ENCODE measurements around the gene CRB2. TPM values are rescaled to one million over a fixed set of nuclear protein-coding genes. Genes with fewer than 3 reads are reported as not detected.

CRB2 gene
- total and polyA plus RNA-seq, 2 of the 13 experiments (the other 11 are each of a cell fraction or from before 2014, with no cell fraction given): 0.01 to 0.29 TPM

DNA sequence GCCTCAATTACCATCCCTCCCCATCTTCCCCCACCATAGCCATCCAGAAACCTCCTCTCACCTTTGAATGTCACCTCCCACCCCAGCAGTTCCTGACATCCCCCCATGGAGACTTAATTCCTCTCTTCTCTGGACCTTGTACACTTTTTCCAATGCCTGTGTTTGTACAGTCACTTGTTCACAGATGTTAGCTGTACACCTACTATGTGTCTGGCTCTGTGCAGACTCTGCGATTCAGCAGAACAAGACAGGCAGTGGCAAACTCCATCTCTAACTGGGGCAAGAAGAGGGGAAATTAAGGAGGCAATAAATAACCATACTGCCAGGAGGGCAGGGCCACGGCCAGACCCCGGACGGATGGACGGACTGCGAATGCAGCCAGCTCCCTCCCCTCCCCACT, 29.8 kb upstream of the CRB2 start:
- 82% methylated on average over 6 of the region's 6 CpGs for WGBS (ENCODE audit: low lambda C conversion rate)
- ATAC-seq: no peak

DNA sequence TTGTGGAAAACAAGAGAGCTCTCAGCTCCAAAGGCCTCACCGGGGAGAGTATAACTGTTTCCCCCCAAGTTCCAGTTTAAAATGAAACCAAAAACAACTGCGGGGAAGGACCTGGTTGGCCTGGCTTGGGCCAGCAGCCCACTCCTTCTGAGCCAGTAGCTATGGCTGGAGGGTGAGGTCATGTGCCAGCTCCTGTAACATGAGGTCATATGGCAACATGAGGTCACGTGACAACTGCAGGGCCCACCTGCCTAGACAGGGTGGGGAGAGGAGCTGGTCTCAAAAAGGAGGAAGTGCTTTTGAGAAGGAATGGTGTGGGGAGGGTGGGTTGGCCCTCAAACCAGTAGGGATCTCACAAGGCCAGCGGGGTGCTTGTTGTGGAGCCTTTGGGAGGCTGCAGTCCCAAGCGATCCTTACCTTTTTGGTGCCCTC, 29.3 kb upstream of the CRB2 start:
- no peaks in the 10 kb centered on the region for H3K9me3 ChIP-seq (ENCODE audit: low read length)
- ChIA-PET POLR2A (no interaction called here), CTCF (ENCODE audit: low intra/inter-chr PET ratio, low total read pairs) (no interaction called here)
- H3K36me3 ChIP-seq (replicated peaks in 1 of 2; ENCODE audit: control insufficient read depth in 1 of 2, insufficient read depth in 2 of 2, low read length in 2 of 2): no peaks in the 10 kb centered on the region
- H3K4me3 ChIP-seq (replicated peaks in 1 of 3; ENCODE audit: insufficient read depth in 1 of 3, low read depth in 2 of 3, low read length in 3 of 3): no peak overlapping the region; a peak in 1 of 6 replicates
- no peak for ATAC-seq
- intact Hi-C loops (cut with micrococcal nuclease; ENCODE audit: unreplicated experiment): loop anchor here (10.0 kb wide), 2 partner anchors 62 to 242 kb away; partner anchors contain the start of gene STRBP
- DNase-seq (ENCODE audit: low spot score): no peak
- H2AFZ ChIP-seq (ENCODE audit: low read length): no peak overlapping the region
- no peak overlapping the region for H3K9ac ChIP-seq (ENCODE audit: insufficient read depth, low read depth, low read length)
- FAIRE-seq: no peak
- TF ChIP-seq ZBTB21 (CRISPR knock-in tag; IDR thresholded peaks at IDR 0.05) (peak; percentile 71; the same call in 1 of the 2 replicates), ZNF30 (CRISPR knock-in tag; IDR thresholded peaks at IDR 0.05) (no peak), RAD51 (IDR thresholded peaks at IDR 0.05; ENCODE audit: borderline replicate concordance) (peak; percentile 87), ZFP36L2 (CRISPR knock-in tag; IDR thresholded peaks at IDR 0.05) (no peak), ATF7 (IDR thresholded peaks at IDR 0.05) (peak; percentile 33; the same call in 1 of the 2 replicates), ATF7 (CRISPR knock-in tag; IDR thresholded peaks at IDR 0.05) (no peak), ZNF34 (CRISPR knock-in tag; IDR thresholded peaks at IDR 0.05; ENCODE audit: borderline replicate concordance) (no peak), KDM4B (CRISPR knock-in tag; IDR thresholded peaks at IDR 0.05) (no peak), ZC3H4 (CRISPR knock-in tag; IDR thresholded peaks at IDR 0.05; ENCODE audit: borderline replicate concordance) (no peak), ZNF780A (CRISPR knock-in tag; IDR thresholded peaks at IDR 0.05) (no peak), SRY (CRISPR knock-in tag; IDR thresholded peaks at IDR 0.05) (no peak), ZNF329 (CRISPR knock-in tag; IDR thresholded peaks at IDR 0.05; ENCODE audit: low read depth) (no peak)
- TF ChIP-seq, protein P1, sequence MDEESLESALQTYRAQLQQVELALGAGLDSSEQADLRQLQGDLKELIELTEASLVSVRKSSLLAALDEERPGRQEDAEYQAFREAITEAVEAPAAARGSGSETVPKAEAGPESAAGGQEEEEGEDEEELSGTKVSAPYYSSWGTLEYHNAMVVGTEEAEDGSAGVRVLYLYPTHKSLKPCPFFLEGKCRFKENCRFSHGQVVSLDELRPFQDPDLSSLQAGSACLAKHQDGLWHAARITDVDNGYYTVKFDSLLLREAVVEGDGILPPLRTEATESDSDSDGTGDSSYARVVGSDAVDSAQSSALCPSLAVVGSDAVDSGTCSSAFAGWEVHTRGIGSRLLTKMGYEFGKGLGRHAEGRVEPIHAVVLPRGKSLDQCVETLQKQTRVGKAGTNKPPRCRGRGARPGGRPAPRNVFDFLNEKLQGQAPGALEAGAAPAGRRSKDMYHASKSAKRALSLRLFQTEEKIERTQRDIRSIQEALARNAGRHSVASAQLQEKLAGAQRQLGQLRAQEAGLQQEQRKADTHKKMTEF (CRISPR knock-in tag; IDR thresholded peaks at IDR 0.05): no peak
- TF ChIP-seq, protein P2, sequence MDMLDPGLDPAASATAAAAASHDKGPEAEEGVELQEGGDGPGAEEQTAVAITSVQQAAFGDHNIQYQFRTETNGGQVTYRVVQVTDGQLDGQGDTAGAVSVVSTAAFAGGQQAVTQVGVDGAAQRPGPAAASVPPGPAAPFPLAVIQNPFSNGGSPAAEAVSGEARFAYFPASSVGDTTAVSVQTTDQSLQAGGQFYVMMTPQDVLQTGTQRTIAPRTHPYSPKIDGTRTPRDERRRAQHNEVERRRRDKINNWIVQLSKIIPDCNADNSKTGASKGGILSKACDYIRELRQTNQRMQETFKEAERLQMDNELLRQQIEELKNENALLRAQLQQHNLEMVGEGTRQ (IDR thresholded peaks at IDR 0.05; ENCODE audit: low read depth, low read length): peak; percentile 82
- TF ChIP-seq, protein P2 (CRISPR knock-in tag; IDR thresholded peaks at IDR 0.05; ENCODE audit: borderline replicate concordance): peak; percentile 37; the same call in 1 of the 2 replicates
- H3K4me1 ChIP-seq (ENCODE audit: insufficient read depth, low read length): peaks cover 74% of the 10 kb centered on the region
- WGBS (ENCODE audit: low lambda C conversion rate): 75% methylated on average over 5 of the region's 5 CpGs
- H4K20me1 ChIP-seq (ENCODE audit: insufficient read depth, low read length): no peaks in the 10 kb centered on the region
- in situ Hi-C loops (cut with HindIII; ENCODE audit: extremely low pct_ligation_motif_present, low pct_unique_long_range_greater_than_20kb): no loop called here
- H3K4me2 ChIP-seq (ENCODE audit: low read depth, low read length): peak overlapping the region; percentile 75; the same call in 1 of the 2 replicates
- no peaks in the 10 kb centered on the region; a peak in 1 of 5 replicates for H3K27me3 ChIP-seq (ENCODE audit: control insufficient read depth in 1 of 2, insufficient read depth in 2 of 2, low read length in 2 of 2)
- no peaks in the 10 kb centered on the region for H3K79me2 ChIP-seq (ENCODE audit: insufficient read depth, low read length)
- no peak overlapping the region for H3K27ac ChIP-seq (ENCODE audit: extremely low read length, insufficient read depth, low read length)
- BruUV-seq (replicated peaks): no TSS peak

More for the DNA sequence above, 29.8 kb upstream of the CRB2 start:
- Histone ChIP-seq H3K4me1 (ENCODE audit: insufficient read depth, low read length) (peaks cover 79% of the 10 kb centered on the region), H4K20me1 (ENCODE audit: insufficient read depth, low read length) (no peaks in the 10 kb centered on the region), H3K4me3 (replicated peaks in 1 of 3; ENCODE audit: insufficient read depth in 1 of 3, low read depth in 2 of 3, low read length in 3 of 3) (no peak overlapping the region; a peak in 1 of 6 replicates), H3K9me3 (ENCODE audit: low read length) (no peaks in the 10 kb centered on the region), H3K9ac (ENCODE audit: insufficient read depth, low read depth, low read length) (no peak overlapping the region), H3K27me3 (ENCODE audit: control insufficient read depth in 1 of 2, insufficient read depth in 2 of 2, low read length in 2 of 2) (no peaks in the 10 kb centered on the region; a peak in 1 of 5 replicates), H3K4me2 (ENCODE audit: low read depth, low read length) (0 out of 2 replicates have a peak overlapping the region, but pooled peaks have one; percentile 75), H3K27ac (ENCODE audit: extremely low read length, insufficient read depth, low read length) (no peak overlapping the region), H2AFZ (ENCODE audit: low read length) (no peak overlapping the region), H3K36me3 (replicated peaks in 1 of 2; ENCODE audit: control insufficient read depth in 1 of 2, insufficient read depth in 2 of 2, low read length in 2 of 2) (no peaks in the 10 kb centered on the region), H3K79me2 (ENCODE audit: insufficient read depth, low read length) (no peaks in the 10 kb centered on the region)
- FAIRE-seq: no peak
- intact Hi-C loops (cut with micrococcal nuclease; ENCODE audit: unreplicated experiment): loop anchor here (10.0 kb wide), 2 partner anchors 61 to 241 kb away; partner anchors contain the start of gene STRBP
- peak; percentile 93 for TF ChIP-seq ZKSCAN1 (IDR thresholded peaks at IDR 0.05; ENCODE audit: low read length)
- no peak for TF ChIP-seq NFIC (IDR thresholded peaks at IDR 0.05; ENCODE audit: low read length)
- BruUV-seq (replicated peaks): no TSS peak
- ChIA-PET POLR2A (no interaction called here), CTCF (ENCODE audit: low intra/inter-chr PET ratio, low total read pairs) (no interaction called here)
- in situ Hi-C loops (cut with HindIII; ENCODE audit: extremely low pct_ligation_motif_present, low pct_unique_long_range_greater_than_20kb): no loop called here
- DNase-seq (ENCODE audit: low spot score): no peak
